ENCODE data around the gene CDK16. TPM values are rescaled to one million over a fixed set of nuclear protein-coding genes. Genes with fewer than 3 reads are reported as not detected.
A peak's percentile ranks its signal among the peaks of the same experiment; 100 is the strongest.

CDK16 gene
- total RNA-seq, 4 donors from 2014 or later = 51.9 to 87.1 (median 65.4) TPM

GRCh38 chrX:47191331-47191730, 27.1 kb upstream of the CDK16 start:
- 47% methylated on average over 21 of the region's 26 CpGs for WGBS
- Histone ChIP-seq H3K27me3 (no peaks in the 10 kb centered on the region), H3K27ac (replicated peaks in 1 of 4) (peak overlapping the region; percentile 50 to 68 (median 62)), H3K4me3 (peak overlapping the region; percentile 54 to 67 (median 58)), H3K4me1 (peaks cover 29 to 48% (median 34%) of the 10 kb centered on the region in 4 donors), H3K9me3 (no peaks in the 10 kb centered on the region), H3K36me3 (peaks cover 0 to 10% (median 7%) of the 10 kb centered on the region in 4 donors)
- TF ChIP-seq CTCF (IDR thresholded peaks at IDR 0.05) = no peak
- no peak for TF ChIP-seq POLR2A (IDR thresholded peaks at IDR 0.05; ENCODE audit: low read depth)
- no peak for TF ChIP-seq EP300 (IDR thresholded peaks at IDR 0.05)
- no peak for TF ChIP-seq POLR2AphosphoS5 (IDR thresholded peaks at IDR 0.05)
- intact Hi-C loops (cut with DNase I) = loop anchor here (10.0 kb wide), 1 partner anchor 833 kb away; no protein-coding TSS in a partner anchor
- DNase-seq (ENCODE audit: extremely low spot score) = no peak

- Histone ChIP-seq H3K27ac (replicated peaks in 1 of 4) (no peak overlapping the region), H3K36me3 (peaks cover 0 to 4% (median 2%) of the 10 kb centered on the region in 4 donors), H3K4me3 (peak overlapping the region; percentile 54 to 67 (median 58)), H3K4me1 (peaks cover 35 to 54% (median 39%) of the 10 kb centered on the region in 4 donors), H3K9me3 (no peaks in the 10 kb centered on the region), H3K27me3 (no peaks in the 10 kb centered on the region)
- WGBS = 72% methylated on average over 16 of the region's 16 CpGs
- intact Hi-C loops (cut with DNase I) = loop anchor here (2.0 to 10.0 kb wide), 3 partner anchors 193 to 833 kb away; no protein-coding TSS in a partner anchor
- DNase-seq (ENCODE audit: extremely low spot score) = no peak
- TF ChIP-seq POLR2A (IDR thresholded peaks at IDR 0.05; ENCODE audit: low read depth) = no peak
Observed at GRCh38 chrX:47191806-47192401, 26.6 kb upstream of the CDK16 start.

- no peak for TF ChIP-seq EP300 (IDR thresholded peaks at IDR 0.05)
- TF ChIP-seq POLR2AphosphoS5 (IDR thresholded peaks at IDR 0.05) = peak; percentile 87 to 91
- TF ChIP-seq CTCF (IDR thresholded peaks at IDR 0.05) = peak; percentile 59 to 95 (median 93)
- peak; percentile 45 for TF ChIP-seq POLR2A (IDR thresholded peaks at IDR 0.05; ENCODE audit: low read depth)
- Histone ChIP-seq H3K4me3 (peak within 1 kb of the TSS; percentile 72 to 95 (median 80)), H3K9me3 (no peaks in the 10 kb centered on the region), H3K4me1 (peaks cover 50 to 71% (median 57%) of the 10 kb centered on the region in 4 donors), H3K27ac (replicated peaks in 1 of 4) (peak within 1 kb of the TSS; percentile 92 to 97 (median 96)), H3K36me3 (peaks cover 0 to 9% (median 3%) of the 10 kb centered on the region in 4 donors), H3K27me3 (no peaks in the 10 kb centered on the region)
- peak; percentile 97 for DNase-seq (ENCODE audit: extremely low spot score)
- WGBS = under 1% methylated on average over 25 of the region's 50 CpGs
- intact Hi-C loops (cut with DNase I) = loop anchor here (2.0 to 10.0 kb wide), 3 partner anchors 191 to 831 kb away; no protein-coding TSS in a partner anchor
Observed at GRCh38 chrX:47193475-47194193, 24.8 kb upstream of the CDK16 start, which contains the start of gene UBA1. Gene UBA1, plus strand, starts transcription at chrX:47193829. Its CDS starts 4,974 bp downstream, at chrX:47198803.

GRCh38 chrX:47194194-47194787, 24.2 kb upstream of the CDK16 start:
- Histone ChIP-seq H3K4me1 (peaks cover 50 to 78% (median 61%) of the 10 kb centered on the region in 4 donors), H3K4me3 (peak overlapping the region; percentile 72 to 95 (median 80)), H3K27me3 (no peaks in the 10 kb centered on the region), H3K36me3 (peaks cover 0 to 16% (median 10%) of the 10 kb centered on the region in 4 donors), H3K27ac (replicated peaks in 1 of 4) (peak overlapping the region; percentile 92 to 97 (median 96)), H3K9me3 (no peaks in the 10 kb centered on the region)
- intact Hi-C loops (cut with DNase I) = loop anchor here (10.0 kb wide), 1 partner anchor 831 kb away; no protein-coding TSS in a partner anchor
- WGBS = 36% methylated on average over 12 of the region's 14 CpGs
- TF ChIP-seq CTCF (IDR thresholded peaks at IDR 0.05) (no peak), POLR2AphosphoS5 (IDR thresholded peaks at IDR 0.05) (no peak), POLR2A (IDR thresholded peaks at IDR 0.05; ENCODE audit: low read depth) (no peak), EP300 (IDR thresholded peaks at IDR 0.05) (no peak)
- DNase-seq (ENCODE audit: extremely low spot score) = no peak
